GM12878 (cell line): ENCODE results near the gene MAN1B1. TPM values are rescaled to one million over a fixed set of nuclear protein-coding genes. Genes with fewer than 3 reads are reported as not detected.

ENCODE experiments used
- ATAC-seq: fragments of 200-7000 bp; cut with Tn5 transposase; 3 replicates; pipeline ENCODE4 v1.9.1; 2020; ENCODE audit warnings: mild to moderate bottlenecking, moderate library complexity
- BruUV-seq: library from RNA; stranded (reverse); fragments of 400-500 nt; replicated peaks from 2 replicates; lab custom pipeline; 2021; lab: Mats Ljungman, UMichigan
- CTCF ChIA-PET: fragments of 300-600 bp; sonication (Branson Sonifier 250); formaldehyde crosslinking; extraction: SDS; loops from one replicate; lab custom pipeline; 2021; ENCODE audit warnings: inconsistent platforms; lab: Yijun Ruan, JAX
- POLR2A ChIA-PET: fragments of 350-600 bp; formaldehyde crosslinking; extraction: SDS; loops from one replicate; lab custom pipeline; 2021; ENCODE audit warnings: inconsistent platforms; lab: Charles Lee
- RAD21 ChIA-PET: fragments of 300-600 bp; sonication (Branson Sonifier 250); formaldehyde crosslinking; loops from one replicate; lab custom pipeline; 2023; ENCODE audit warnings: antibody characterized with exemption; ENCODE audit not compliant: unreplicated experiment; lab: Charles Lee
- SMC1A ChIA-PET: fragments of 300-600 bp; sonication (Branson Sonifier 250); formaldehyde crosslinking; loops from one replicate; lab custom pipeline; 2023; ENCODE audit not compliant: unreplicated experiment, uncharacterized antibody; lab: Charles Lee
- DNase-seq: peaks from one replicate; pipeline ENCODE4 v3.0.0-alpha.2; 2011; ENCODE audit warnings: low read depth, low spot score
- FAIRE-seq: peaks from 3 replicates; lab custom pipeline; 2011; peaks lifted over from hg19 to GRCh38; lab: Jason Lieb, UNC
- H2AFZ ChIP-seq: 2 replicates; pipeline ENCODE4 v1.6.0; 2011; ENCODE audit warnings: low read depth, low read length, control low read depth; ENCODE audit not compliant: control insufficient read depth
- H3K27ac ChIP-seq: 2 replicates; pipeline ENCODE4 v1.5.1; 2011; ENCODE audit warnings: control low read depth; ENCODE audit not compliant: control insufficient read depth, insufficient read depth
- H3K27me3 ChIP-seq, 2 experiments: replicated peaks in 1 of 2; 2 replicates each; pipeline versions ENCODE4 v1.6.0 to v1.6.1; 2011; ENCODE audit warnings: low read length in 1 of 2; ENCODE audit not compliant: control insufficient read depth in 2 of 2, insufficient read depth in 2 of 2
- H3K36me3 ChIP-seq, 2 experiments: 2 replicates each; pipeline ENCODE4 v1.5.1; 2011; ENCODE audit warnings: low read length in 1 of 2; ENCODE audit not compliant: control insufficient read depth in 2 of 2, insufficient read depth in 2 of 2
- H3K4me1 ChIP-seq: 2 replicates; pipeline ENCODE4 v1.6.1; 2011; ENCODE audit warnings: mild to moderate bottlenecking, low read length, moderate library complexity, mixed read lengths; ENCODE audit not compliant: control insufficient read depth, insufficient read depth
- H3K4me2 ChIP-seq: 2 replicates; pipeline ENCODE4 v1.6.0; 2011; ENCODE audit warnings: control low read depth; ENCODE audit not compliant: control insufficient read depth, insufficient read depth
- H3K4me3 ChIP-seq: fragments of 200-600 bp; sonication (generic); 2 replicates; pipeline ENCODE4 v1.5.1; 2016
- H3K79me2 ChIP-seq: 2 replicates; pipeline ENCODE4 v1.6.0; 2011; ENCODE audit warnings: low read length; ENCODE audit not compliant: control insufficient read depth, insufficient read depth
- H3K9ac ChIP-seq: 2 replicates; pipeline ENCODE4 v1.8.0; 2011; ENCODE audit warnings: low read length, control low read depth, mixed read lengths; ENCODE audit not compliant: control insufficient read depth, insufficient read depth
- H3K9me3 ChIP-seq: replicated peaks from 3 replicates; pipeline ENCODE4 v1.5.1; 2011; ENCODE audit warnings: mild to moderate bottlenecking, low read length; ENCODE audit not compliant: control insufficient read depth, insufficient read depth
- H4K20me1 ChIP-seq: 2 replicates; pipeline ENCODE4 v1.6.0; 2011; ENCODE audit not compliant: control insufficient read depth, insufficient read depth
- BACH1 ChIP-seq: fragments of 450-650 bp; IDR thresholded peaks from 2 replicates; pipeline ENCODE4 v1.6.1; 2017; ENCODE audit warnings: mild to moderate bottlenecking, borderline replicate concordance
- BMI1 ChIP-seq: fragments of 450-650 bp; IDR thresholded peaks from 2 replicates; pipeline ENCODE4 v1.6.1; 2016; ENCODE audit warnings: mild to moderate bottlenecking, moderate library complexity, borderline replicate concordance
- CBX3 ChIP-seq: fragments of 200-600 bp; sonication (generic); IDR thresholded peaks from 2 replicates; pipeline ENCODE4 v1.6.1; 2016; ENCODE audit warnings: low read depth, borderline replicate concordance
- DPF2 ChIP-seq: fragments of 450-650 bp; IDR thresholded peaks from 2 replicates; pipeline ENCODE4 v1.6.1; 2017; ENCODE audit warnings: mild to moderate bottlenecking
- FOS ChIP-seq: IDR thresholded peaks from 3 replicates; pipeline ENCODE4 v1.6.1; 2011; ENCODE audit warnings: borderline replicate concordance; ENCODE audit not compliant: insufficient read length; ENCODE audit errors: extremely low read depth
- GATAD2B ChIP-seq: fragments of 450-650 bp; conservative IDR thresholded peaks from 2 replicates; pipeline ENCODE4 v1.6.1; 2017; ENCODE audit warnings: low read depth, mild to moderate bottlenecking, moderate library complexity
- HDGF ChIP-seq: fragments of 450-650 bp; IDR thresholded peaks from 2 replicates; pipeline ENCODE4 v1.6.1; 2016; ENCODE audit warnings: antibody characterized with exemption
- MYB ChIP-seq: fragments of 150-350 bp; IDR thresholded peaks from 2 replicates; pipeline ENCODE4 v1.6.1; 2014; ENCODE audit warnings: mild to moderate bottlenecking, low read depth, low read length, borderline replicate concordance
- NFXL1 ChIP-seq: fragments of 450-650 bp; IDR thresholded peaks from 2 replicates; pipeline ENCODE4 v1.6.1; 2017; ENCODE audit warnings: antibody characterized with exemption, mild to moderate bottlenecking, borderline replicate concordance
- NR2C2 ChIP-seq: IDR thresholded peaks from 2 replicates; pipeline ENCODE4 v1.6.1; 2011; ENCODE audit warnings: borderline replicate concordance, low read depth; ENCODE audit not compliant: control insufficient read depth, insufficient read length
- NR2F1 ChIP-seq: fragments of 450-650 bp; conservative IDR thresholded peaks from 2 replicates; pipeline ENCODE4 v1.6.1; 2017; ENCODE audit warnings: mild to moderate bottlenecking
- SIN3A ChIP-seq: IDR thresholded peaks from 2 replicates; pipeline ENCODE4 v1.6.1; 2012; ENCODE audit warnings: low read depth, low read length, improper control_type of control experiment
- ZBED1 ChIP-seq: IDR thresholded peaks from 2 replicates; pipeline ENCODE4 v1.6.1; 2016; ENCODE audit warnings: borderline replicate concordance
- WGBS: methylation state at CpG from one replicate; pipeline ENCODE4 v1.1.6; 2016; ENCODE audit warnings: low lambda C conversion rate; ENCODE audit not compliant: insufficient replicate concordance, insufficient coverage; ENCODE audit errors: missing lambda C conversion rate; 5-methylcytosine and 5-hydroxymethylcytosine counted together
- in situ Hi-C: fragments of 300-500 bp; cut with MboI; formaldehyde crosslinking; loops from 9 replicates; pipeline ENCODE4 v1.14.3; 2018; ENCODE audit warnings: mixed read lengths
- intact Hi-C: fragments of 100-400 bp; cut with micrococcal nuclease; formaldehyde crosslinking; loops from one replicate; pipeline ENCODE4 v1.14.2; 2022; ENCODE audit not compliant: unreplicated experiment
- polyA plus RNA-seq, 11 experiments: library from polyadenylated mRNA; depleted of rRNA in 4 of 11; unstranded in 6 of 11; stranded (reverse) in 5 of 11; fragments of >200 nt; fragmentation: Nextera tagmentation in 4 of 11; fragmentation: Illumina TruSeq in 1 of 11; extraction: Ambion mirVana in 4 of 11; extraction: Trizol in 1 of 11; gene quantifications; 1 replicate in 1 of 11; 2 replicates in 10 of 11; pipeline versions ENCODE4 v1.2.1 to v1.2.3, GENCODE V29; 2011 to 2016; ENCODE audit warnings: inconsistent platforms in 2 of 11, missing spikeins in 2 of 11, low read depth in 1 of 11
- total RNA-seq, 4 experiments: library from RNA; depleted of rRNA in 3 of 4; stranded (reverse); fragments of >200 nt in 3 of 4; fragmentation: Illumina TruSeq in 1 of 4; extraction: Trizol in 1 of 4; gene quantifications; 2 replicates each; pipeline versions ENCODE4 v1.2.1 to v1.2.3, GENCODE V29; 2013 to 2021
- TF ChIP-seq, protein P1 (sequence below): IDR thresholded peaks from 2 replicates; pipeline ENCODE4 v1.6.1; 2011; ENCODE audit warnings: mild to moderate bottlenecking, low read depth, low read length, moderate library complexity; ENCODE audit not compliant: insufficient replicate concordance
- TF ChIP-seq, protein P2 (sequence below): IDR thresholded peaks from 2 replicates; pipeline ENCODE4 v1.6.1; 2012; ENCODE audit warnings: low read length, inconsistent platforms

The MAN1B1 gene
- total and polyA plus RNA-seq, 10 of the 15 experiments (the other 5 are each of a cell fraction or from before 2014, with no cell fraction given) = 0.71 to 34.1 (median 22.7) TPM

DNA sequence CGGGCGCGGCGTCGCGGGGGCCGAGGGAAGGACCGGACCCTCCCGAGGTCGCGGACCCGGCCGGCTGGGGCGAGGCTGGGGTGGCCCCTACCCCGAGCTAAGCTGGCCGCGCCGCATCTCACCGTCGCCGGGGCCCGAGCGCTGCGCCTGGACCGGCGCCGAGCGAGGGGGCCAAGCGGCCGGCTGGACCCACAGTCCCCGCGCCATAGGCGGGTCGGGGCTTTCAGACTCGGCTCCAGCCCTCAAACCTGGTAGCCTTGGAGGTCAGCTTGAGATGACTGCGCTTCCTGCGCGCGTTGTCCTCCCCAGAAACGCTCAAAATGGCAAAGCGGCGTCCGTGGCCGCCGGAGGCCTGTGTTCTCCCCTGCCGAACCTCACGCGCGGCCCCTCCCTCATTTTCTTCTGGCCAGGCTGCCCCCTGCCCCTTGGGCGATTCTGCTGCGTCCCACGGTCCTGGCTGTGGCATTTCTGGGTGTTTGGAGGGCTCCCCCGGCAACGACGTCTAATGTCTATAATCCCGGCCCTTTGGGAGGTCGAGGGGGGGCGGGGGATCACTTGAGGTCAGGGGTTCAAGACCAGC, 43.5 kb downstream of the MAN1B1 start:
- no peaks in the 10 kb centered on the region for H3K9me3 ChIP-seq
- H3K27me3 ChIP-seq = no peaks in the 10 kb centered on the region
- POLR2A ChIA-PET = interaction anchor here (0.6 to 7.7 kb wide), 18 partner anchors 10 to 321 kb away, joined by 3 to 166 read pairs (median 6); partner anchors contain the start of genes LRRC26, MAN1B1, RNF208 and TMEM210
- peak; percentile 37 for ATAC-seq
- in situ Hi-C loops (no loop called here), intact Hi-C loops (no loop called here)
- CTCF ChIA-PET = interaction anchor here (0.8 to 4.7 kb wide), 10 partner anchors 8 to 106 kb away, joined by 3 to 20 read pairs (median 4); partner anchors contain the start of genes GRIN1, MAN1B1 and SSNA1
- H4K20me1 ChIP-seq = no peaks in the 10 kb centered on the region
- H3K4me1 ChIP-seq = peaks cover 8% of the 10 kb centered on the region
- H3K4me2 ChIP-seq = peak overlapping the region; percentile 92
- 2% methylated on average over 57 of the region's 58 CpGs for WGBS
- TSS peak; percentile 66 for BruUV-seq
- SMC1A ChIA-PET = interaction anchor here (0.7 to 2.8 kb wide), 6 partner anchors 8 to 340 kb away, joined by 3 to 28 read pairs (median 4); no protein-coding TSS in a partner anchor
- TF ChIP-seq DPF2 (peak; percentile 58; the same call in 1 of the 2 replicates), BACH1 (peak; percentile 13; the same call in 1 of the 2 replicates), NR2F1 (peak; percentile 61; the same call in 1 of the 2 replicates), NR2C2 (no peak), GATAD2B (0 out of 2 replicates have a peak, but pooled peaks have one; percentile 9)
- RAD21 ChIA-PET = interaction anchor here (1.3 to 3.6 kb wide), 5 partner anchors 21 to 95 kb away, joined by 3 to 54 read pairs (median 7); partner anchors contain the start of genes ANAPC2, CYSRT1 and SSNA1
- peaks cover 35% of the 10 kb centered on the region for H3K79me2 ChIP-seq
- peak overlapping the region; percentile 82 for H3K27ac ChIP-seq
- DNase-seq = no peak
- no peaks in the 10 kb centered on the region for H3K36me3 ChIP-seq
- FAIRE-seq = no peak
- peak overlapping the region; percentile 58 for H3K9ac ChIP-seq
- H2AFZ ChIP-seq = peak overlapping the region; percentile 88
- peak overlapping the region; percentile 72 for H3K4me3 ChIP-seq

DNA sequence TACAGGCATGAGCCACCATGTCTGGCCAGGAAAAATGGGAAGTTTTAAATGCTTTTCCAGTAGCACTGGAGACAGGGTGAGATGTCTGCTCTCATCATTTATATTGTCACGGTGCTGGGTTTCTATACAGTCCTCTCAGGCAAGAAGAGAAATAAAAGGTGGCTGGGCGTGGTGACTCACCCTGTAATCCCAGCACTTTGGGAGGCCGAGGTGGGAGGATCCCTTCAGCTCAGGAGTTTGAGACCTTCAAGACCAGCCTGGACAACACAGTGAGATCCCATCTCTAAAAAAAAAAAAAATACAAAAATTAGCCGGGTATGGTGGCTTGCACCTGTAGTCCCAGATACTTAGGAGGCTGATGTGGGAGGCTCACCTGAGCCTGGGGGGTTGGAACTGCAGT, 47.4 kb downstream of the MAN1B1 start:
- DNase-seq (no peak), FAIRE-seq (no peak), ATAC-seq (no peak)
- H3K36me3 ChIP-seq = no peaks in the 10 kb centered on the region
- ChIA-PET RAD21 (interaction anchor here (0.7 kb wide), 2 partner anchors 13 to 14 kb away, joined by 3 read pairs; no protein-coding TSS in a partner anchor), CTCF (interaction anchor here (1.2 kb wide), 1 partner anchor 16 kb away, joined by 3 read pairs; no protein-coding TSS in a partner anchor), POLR2A (interaction anchor here (0.6 kb wide), 1 partner anchor 168 kb away, joined by 4 read pairs; the partner anchor contains the start of gene NRARP), SMC1A (no interaction called here)
- WGBS = 64% methylated on average over 4 of the region's 4 CpGs
- in situ Hi-C loops = no loop called here
- intact Hi-C loops = no loop called here
- H3K27ac ChIP-seq = no peak overlapping the region
- no peaks in the 10 kb centered on the region for H4K20me1 ChIP-seq
- no peaks in the 10 kb centered on the region; the same call in 1 of the 2 replicates for H3K4me1 ChIP-seq
- no peak overlapping the region for H3K9ac ChIP-seq
- H3K4me2 ChIP-seq = no peak overlapping the region
- no peak overlapping the region for H2AFZ ChIP-seq
- BruUV-seq = no TSS peak
- H3K9me3 ChIP-seq = no peaks in the 10 kb centered on the region; the same call in 2 of the 3 replicates
- peaks cover 8% of the 10 kb centered on the region for H3K79me2 ChIP-seq
- H3K4me3 ChIP-seq = no peak overlapping the region
- peaks cover 6 to 14% of the 10 kb centered on the region in 2 experiments for H3K27me3 ChIP-seq
- TF ChIP-seq, protein P1, sequence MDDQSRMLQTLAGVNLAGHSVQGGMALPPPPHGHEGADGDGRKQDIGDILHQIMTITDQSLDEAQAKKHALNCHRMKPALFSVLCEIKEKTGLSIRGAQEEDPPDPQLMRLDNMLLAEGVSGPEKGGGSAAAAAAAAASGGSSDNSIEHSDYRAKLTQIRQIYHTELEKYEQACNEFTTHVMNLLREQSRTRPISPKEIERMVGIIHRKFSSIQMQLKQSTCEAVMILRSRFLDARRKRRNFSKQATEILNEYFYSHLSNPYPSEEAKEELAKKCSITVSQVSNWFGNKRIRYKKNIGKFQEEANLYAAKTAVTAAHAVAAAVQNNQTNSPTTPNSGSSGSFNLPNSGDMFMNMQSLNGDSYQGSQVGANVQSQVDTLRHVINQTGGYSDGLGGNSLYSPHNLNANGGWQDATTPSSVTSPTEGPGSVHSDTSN = no peak
- TF ChIP-seq NFXL1 = no peak
- no peak for TF ChIP-seq BMI1
- no peak for TF ChIP-seq HDGF
- TF ChIP-seq MYB = no peak
- no peak for TF ChIP-seq ZBED1
- TF ChIP-seq SIN3A = no peak
- TF ChIP-seq CBX3 = no peak
- TF ChIP-seq FOS = no peak
- TF ChIP-seq, protein P2, sequence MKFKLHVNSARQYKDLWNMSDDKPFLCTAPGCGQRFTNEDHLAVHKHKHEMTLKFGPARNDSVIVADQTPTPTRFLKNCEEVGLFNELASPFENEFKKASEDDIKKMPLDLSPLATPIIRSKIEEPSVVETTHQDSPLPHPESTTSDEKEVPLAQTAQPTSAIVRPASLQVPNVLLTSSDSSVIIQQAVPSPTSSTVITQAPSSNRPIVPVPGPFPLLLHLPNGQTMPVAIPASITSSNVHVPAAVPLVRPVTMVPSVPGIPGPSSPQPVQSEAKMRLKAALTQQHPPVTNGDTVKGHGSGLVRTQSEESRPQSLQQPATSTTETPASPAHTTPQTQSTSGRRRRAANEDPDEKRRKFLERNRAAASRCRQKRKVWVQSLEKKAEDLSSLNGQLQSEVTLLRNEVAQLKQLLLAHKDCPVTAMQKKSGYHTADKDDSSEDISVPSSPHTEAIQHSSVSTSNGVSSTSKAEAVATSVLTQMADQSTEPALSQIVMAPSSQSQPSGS = no peak
